T-cell (primary cell): ENCODE results near the gene SPHK2. TPM values are rescaled to one million over a fixed set of nuclear protein-coding genes. Genes with fewer than 3 reads are reported as not detected.
A peak's percentile ranks its signal among the peaks of the same experiment; 100 is the strongest.
"Not testable (repeated sequence)": the region's sequence is repeated elsewhere in the genome, so short reads cannot be mapped to it uniquely, and the experiment has no call there.

ENCODE experiments used
- ATAC-seq, 4 experiments: fragments of 200-7000 bp in 3 of 4; fragments of 150-1000 bp in 1 of 4; cut with Tn5 transposase; replicated peaks in 1 of 4; 1 replicate in 3 of 4; 2 replicates in 1 of 4; pipeline ENCODE4 v1.10.0; 2021; ENCODE audit warnings: moderate library complexity in 3 of 4, mild to moderate bottlenecking in 2 of 4, moderate number of reproducible peaks in 1 of 4
- CTCF ChIA-PET, 2 donors: fragments of 300-600 bp; sonication (Branson Sonifier 250); formaldehyde crosslinking; loops; one replicate each; lab custom pipeline; 2022; ENCODE audit warnings: antibody characterized with exemption in 2 of 2; lab: Charles Lee
- POLR2A ChIA-PET, 2 donors: fragments of 300-600 bp; sonication (Branson Sonifier 250); formaldehyde crosslinking; loops; one replicate each; lab custom pipeline; 2022; ENCODE audit warnings: antibody characterized with exemption in 2 of 2; lab: Charles Lee
- DNase-seq, 35 experiments: peaks; one replicate each; pipeline versions ENCODE4 v3.0.0 to v3.0.0-alpha.2; 2013 to 2023
- H3K27ac ChIP-seq: one replicate; pipeline ENCODE4 v1.5.1; 2013; ENCODE audit warnings: low read length
- H3K27me3 ChIP-seq, 2 experiments: replicated peaks in 1 of 2; 1 replicate in 1 of 2; 2 replicates in 1 of 2; pipeline versions ENCODE4 v1.6.1 to v1.7.0; 2013; ENCODE audit warnings: low read length in 1 of 2, mixed read lengths in 1 of 2; ENCODE audit not compliant: control insufficient read depth in 2 of 2, insufficient read depth in 2 of 2; ENCODE audit errors: extremely low read depth in 1 of 2
- H3K36me3 ChIP-seq, 2 donors: 1 replicate in 1 of 2; 2 replicates in 1 of 2; pipeline versions ENCODE4 v1.6.1 to v1.7.0; 2013; ENCODE audit warnings: low read length in 1 of 2; ENCODE audit not compliant: control insufficient read depth in 2 of 2, insufficient read depth in 1 of 2; ENCODE audit errors: extremely low read depth in 1 of 2
- H3K4me1 ChIP-seq, 2 experiments: 1 replicate in 1 of 2; 2 replicates in 1 of 2; pipeline versions ENCODE4 v1.6.1 to v1.7.0; 2013; ENCODE audit warnings: low read length in 2 of 2, mixed read lengths in 1 of 2; ENCODE audit not compliant: insufficient read depth in 2 of 2, control insufficient read depth in 1 of 2; ENCODE audit errors: extremely low read depth in 1 of 2
- H3K4me3 ChIP-seq, 2 donors: 1 replicate in 1 of 2; 2 replicates in 1 of 2; pipeline versions ENCODE4 v1.5.1 to v1.7.0; 2013; ENCODE audit warnings: mild to moderate bottlenecking in 2 of 2, low read length in 1 of 2, moderate library complexity in 1 of 2; ENCODE audit not compliant: control insufficient read depth in 1 of 2; ENCODE audit errors: extremely low read depth in 1 of 2
- H3K9me3 ChIP-seq: 2 replicates; pipeline ENCODE4 v1.7.0; 2013
- H3K27ac Mint-ChIP-seq, 2 donors: one replicate each; pipeline ENCODE4 v1.8.0; 2020 to 2021; ENCODE audit warnings: mild to moderate bottlenecking in 2 of 2, mixed read lengths in 2 of 2
- H3K27me3 Mint-ChIP-seq, 2 donors: one replicate each; pipeline ENCODE4 v1.8.0; 2021 to 2022; ENCODE audit warnings: mixed read lengths in 2 of 2
- H3K36me3 Mint-ChIP-seq: one replicate; pipeline ENCODE4 v1.8.0; 2021; ENCODE audit warnings: mixed read lengths
- H3K4me1 Mint-ChIP-seq, 3 donors: one replicate each; pipeline ENCODE4 v1.8.0; 2020 to 2022; ENCODE audit warnings: mixed read lengths in 3 of 3, mild to moderate bottlenecking in 1 of 3
- H3K4me3 Mint-ChIP-seq, 3 donors: one replicate each; pipeline ENCODE4 v1.8.0; 2020 to 2022; ENCODE audit warnings: mild to moderate bottlenecking in 3 of 3, mixed read lengths in 3 of 3, moderate library complexity in 3 of 3
- H3K9me3 Mint-ChIP-seq, 3 donors: one replicate each; pipeline ENCODE4 v1.8.0; 2020 to 2022; ENCODE audit warnings: mixed read lengths in 3 of 3
- WGBS: methylation state at CpG from one replicate; pipeline ENCODE4 v1.1.5; 2013; ENCODE audit warnings: missing lambda C conversion rate; ENCODE audit not compliant: insufficient coverage; 5-methylcytosine and 5-hydroxymethylcytosine counted together
- total RNA-seq, 35 experiments: library from RNA in 6 of 35; stranded (reverse) in 6 of 35; fragments of 120-200 nt in 1 of 35; gene quantifications; one replicate each; pipeline versions ENCODE4 v1.2.1 to v1.2.4 and lab custom pipeline; 2013 to 2026

SPHK2 gene
- total RNA-seq, 5 donors from 2014 or later (not counting 1 experiment from before 2014, with no cell fraction given) = 18.0 to 37.0 (median 31.8) TPM

GRCh38 chr19:48577908-48578307 is 41.4 kb upstream of the SPHK2 start:
- H3K27ac Mint-ChIP-seq, POLR2A ChIA-PET, H3K36me3 ChIP-seq, CTCF ChIA-PET, ATAC-seq, DNase-seq, H3K9me3 Mint-ChIP-seq, H3K36me3 Mint-ChIP-seq, H3K4me3 Mint-ChIP-seq, H3K27me3 ChIP-seq, H3K4me1 ChIP-seq, H3K9me3 ChIP-seq, H3K4me1 Mint-ChIP-seq, H3K4me3 ChIP-seq, H3K27ac ChIP-seq, H3K27me3 Mint-ChIP-seq: not testable (repeated sequence)
- WGBS = 92% methylated on average over 4 of the region's 7 CpGs

GRCh38 chr19:48578891-48579290 is 40.4 kb upstream of the SPHK2 start:
- ChIA-PET CTCF (interaction anchor here in 1 of 2 donors (0.5 kb wide), 1 partner anchor 616 kb away, joined by 3 read pairs; no protein-coding TSS in a partner anchor), POLR2A (no interaction called here)
- no peak overlapping the region for H3K27ac Mint-ChIP-seq
- DNase-seq (no peak), ATAC-seq (no peak)
- no CpG with 5 or more reads among the region's 3 CpGs for WGBS
- H3K4me1 Mint-ChIP-seq = peaks cover 0 to under 1% (median 0%) of the 10 kb centered on the region in 3 donors
- H3K36me3 Mint-ChIP-seq = no peaks in the 10 kb centered on the region
- H3K9me3 Mint-ChIP-seq = no peaks in the 10 kb centered on the region
- Histone ChIP-seq H3K27ac (no peak overlapping the region), H3K9me3 (no peaks in the 10 kb centered on the region), H3K4me3 (no peak overlapping the region), H3K27me3 (peaks cover 0 to 3% of the 10 kb centered on the region in 2 experiments), H3K4me1 (peaks cover 0 to under 1% of the 10 kb centered on the region in 2 experiments), H3K36me3 (peaks cover 0 to 2% of the 10 kb centered on the region in 2 donors)
- H3K4me3 Mint-ChIP-seq = no peak overlapping the region
- peaks cover 0 to 4% of the 10 kb centered on the region in 2 donors for H3K27me3 Mint-ChIP-seq

- ATAC-seq = no peak
- H3K27me3 ChIP-seq = peaks cover 0 to 10% of the 10 kb centered on the region in 2 experiments
- peaks cover 4 to 5% (median 5%) of the 10 kb centered on the region in 3 donors for H3K4me1 Mint-ChIP-seq
- no peaks in the 10 kb centered on the region for H3K9me3 ChIP-seq
- H3K36me3 ChIP-seq = peaks cover 0 to 2% of the 10 kb centered on the region in 2 donors
- no peak overlapping the region for H3K27ac Mint-ChIP-seq
- no peak overlapping the region for H3K4me3 Mint-ChIP-seq
- POLR2A ChIA-PET = no interaction called here
- H3K9me3 Mint-ChIP-seq = no peaks in the 10 kb centered on the region
- H3K36me3 Mint-ChIP-seq = no peaks in the 10 kb centered on the region
- peaks cover 0 to 8% of the 10 kb centered on the region in 2 donors for H3K27me3 Mint-ChIP-seq
- no peak overlapping the region for H3K27ac ChIP-seq
- no peak for DNase-seq
- H3K4me3 ChIP-seq = no peak overlapping the region
- peaks cover 0 to 6% of the 10 kb centered on the region in 2 experiments for H3K4me1 ChIP-seq
- WGBS = no CpG with 5 or more reads among the region's 2 CpGs
- CTCF ChIA-PET = no interaction called here
Measured at GRCh38 chr19:48582168-48582567, 37.1 kb upstream of the SPHK2 start.

- H3K4me3 ChIP-seq = no peak overlapping the region
- no peaks in the 10 kb centered on the region for H3K36me3 ChIP-seq
- no peak overlapping the region for H3K27ac ChIP-seq
- DNase-seq (no peak), ATAC-seq (no peak)
- no peaks in the 10 kb centered on the region for H3K9me3 Mint-ChIP-seq
- peaks cover 0 to 16% of the 10 kb centered on the region in 2 experiments for H3K27me3 ChIP-seq
- H3K4me1 ChIP-seq = peaks cover 0 to 16% of the 10 kb centered on the region in 2 experiments
- ChIA-PET CTCF (interaction anchor here (0.7 to 1.4 kb wide), 4 partner anchors 54 to 253 kb away, joined by 4 to 6 read pairs (median 4); no protein-coding TSS in a partner anchor), POLR2A (no interaction called here)
- H3K4me3 Mint-ChIP-seq = no peak overlapping the region
- H3K4me1 Mint-ChIP-seq = peaks cover 14 to 19% (median 14%) of the 10 kb centered on the region in 3 donors
- no peaks in the 10 kb centered on the region for H3K9me3 ChIP-seq
- WGBS = no CpG with 5 or more reads among the region's 3 CpGs
- no peak overlapping the region for H3K27ac Mint-ChIP-seq
- peaks cover 2 to 7% of the 10 kb centered on the region in 2 donors for H3K27me3 Mint-ChIP-seq
- H3K36me3 Mint-ChIP-seq = no peaks in the 10 kb centered on the region
Measured at GRCh38 chr19:48587387-48587786, 31.9 kb upstream of the SPHK2 start.

- H3K9me3 Mint-ChIP-seq = no peaks in the 10 kb centered on the region
- 5% methylated on average over 35 of the region's 36 CpGs for WGBS
- Histone ChIP-seq H3K9me3 (no peaks in the 10 kb centered on the region), H3K4me1 (peaks cover 0 to 20% of the 10 kb centered on the region in 2 experiments), H3K36me3 (no peaks in the 10 kb centered on the region), H3K27me3 (peaks cover 0 to 16% of the 10 kb centered on the region in 2 experiments), H3K27ac (peak overlapping the region; percentile 34), H3K4me3 (peak overlapping the region in 1 of 2 donors; percentile 45)
- peak; percentile 84 to 92 (median 89) for ATAC-seq
- POLR2A ChIA-PET = no interaction called here
- DNase-seq = peak; percentile 53 to 92 (median 83)
- peaks cover 14 to 24% (median 14%) of the 10 kb centered on the region in 3 donors for H3K4me1 Mint-ChIP-seq
- no peaks in the 10 kb centered on the region for H3K36me3 Mint-ChIP-seq
- H3K27me3 Mint-ChIP-seq = peaks cover 2 to 7% of the 10 kb centered on the region in 2 donors
- H3K4me3 Mint-ChIP-seq = peak overlapping the region; percentile 60 to 75 (median 66)
- H3K27ac Mint-ChIP-seq = peak overlapping the region; percentile 20 to 26
- CTCF ChIA-PET = interaction anchor here in 1 of 2 donors (0.8 to 1.5 kb wide), 2 partner anchors 83 to 99 kb away, joined by 4 to 6 read pairs; no protein-coding TSS in a partner anchor
Measured at GRCh38 chr19:48588670-48589401, 30.5 kb upstream of the SPHK2 start.

- H3K9me3 Mint-ChIP-seq = no peaks in the 10 kb centered on the region
- no peak overlapping the region for H3K27ac ChIP-seq
- H3K27ac Mint-ChIP-seq = peak overlapping the region in 1 of 2 donors; percentile 31
- H3K27me3 Mint-ChIP-seq = peaks cover 2 to 3% of the 10 kb centered on the region in 2 donors
- H3K4me1 ChIP-seq = peaks cover 0 to 19% of the 10 kb centered on the region in 2 experiments
- H3K4me3 ChIP-seq = no peak overlapping the region
- no peak overlapping the region for H3K4me3 Mint-ChIP-seq
- CTCF ChIA-PET = no interaction called here
- DNase-seq = no peak
- no peaks in the 10 kb centered on the region for H3K9me3 ChIP-seq
- POLR2A ChIA-PET = no interaction called here
- H3K36me3 Mint-ChIP-seq = no peaks in the 10 kb centered on the region
- WGBS = 86% methylated on average over 5 of the region's 5 CpGs
- H3K36me3 ChIP-seq = no peaks in the 10 kb centered on the region
- peaks cover 0 to 16% of the 10 kb centered on the region in 2 experiments for H3K27me3 ChIP-seq
- no peak for ATAC-seq
- peaks cover 10 to 25% (median 13%) of the 10 kb centered on the region in 3 donors for H3K4me1 Mint-ChIP-seq
Measured at GRCh38 chr19:48591021-48591420, 28.3 kb upstream of the SPHK2 start.
